ENCODE data around the gene EIF6.
A peak's percentile ranks its signal among the peaks of the same experiment; 100 is the strongest.
"Not testable (repeated sequence)": the region's sequence is repeated elsewhere in the genome, so short reads cannot be mapped to it uniquely, and the experiment has no call there.

EIF6 gene

DNA sequence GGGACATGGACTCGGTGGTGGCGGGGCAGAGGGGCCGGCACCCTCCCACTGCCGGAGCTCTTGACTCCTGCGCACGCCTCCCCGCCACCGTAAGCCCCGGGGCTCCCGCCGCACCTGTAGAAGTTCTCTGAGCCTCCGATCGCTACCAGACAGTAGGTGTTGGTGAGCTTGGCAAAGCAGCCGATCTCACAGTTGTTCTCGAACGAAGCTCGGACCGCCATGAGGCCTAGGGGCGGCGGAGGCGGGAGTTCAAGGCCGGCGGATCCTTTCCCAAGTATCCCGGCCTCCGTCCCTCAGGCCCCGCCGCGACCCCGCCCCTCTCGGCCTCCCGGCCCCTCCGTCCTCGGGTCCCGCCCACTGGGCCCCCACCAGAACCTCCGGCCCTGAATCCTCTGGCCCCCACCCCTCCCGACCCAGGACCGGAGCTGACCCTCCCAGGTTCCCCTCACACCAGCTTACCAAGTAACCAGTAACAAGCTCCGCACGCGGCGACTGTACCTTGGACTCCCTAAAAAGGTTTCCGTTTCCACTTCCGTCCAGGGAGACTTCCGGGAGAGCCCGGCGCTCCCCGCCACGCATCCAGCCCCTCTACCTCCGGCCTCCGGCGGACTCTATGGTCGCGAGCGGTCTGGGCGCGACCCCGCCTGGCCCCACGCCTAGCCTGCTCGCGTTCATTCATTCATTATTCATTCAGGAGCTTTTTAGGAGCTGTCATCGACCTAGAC, at the start of gene EIF6:
Gene EIF6 (minus strand): TSS at position 506 of the 725 bp plus-strand sequence. CDS start 285 bp downstream, at position 221.
- DNase-seq: peak; percentile 69

GRCh38 chr20:35333606-35334005, 49.0 kb upstream of the EIF6 start:
- DNase-seq: peak; percentile 8

- DNase-seq: no peak
These were observed 48.1 kb upstream of the EIF6 start for GRCh38 chr20:35332540-35333200.

GRCh38 chr20:35329435-35330139, 45.0 kb upstream of the EIF6 start:
- DNase-seq: peak; percentile 23

DNA sequence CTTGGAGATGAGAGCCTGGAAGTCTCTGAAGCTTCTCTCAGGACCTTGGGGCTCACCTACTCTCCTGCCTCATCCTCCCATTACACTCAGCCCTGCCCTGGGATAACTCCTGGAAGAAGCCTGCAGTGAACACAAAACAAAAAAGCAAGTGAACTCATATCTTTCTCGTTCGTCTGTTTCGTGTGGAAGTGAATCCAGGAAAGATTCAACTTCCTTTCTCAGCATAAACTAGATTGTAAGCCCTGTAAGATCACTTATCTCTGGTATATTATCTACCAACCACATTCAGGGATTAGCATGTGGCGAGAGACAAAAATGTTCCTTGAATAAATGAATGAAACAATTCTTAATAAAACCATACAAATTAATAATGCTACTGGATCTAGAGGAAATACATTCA, 44.1 kb upstream of the EIF6 start:
- DNase-seq: no peak

- no peak for DNase-seq
These were observed 43.6 kb upstream of the EIF6 start for GRCh38 chr20:35328095-35328685.

DNA sequence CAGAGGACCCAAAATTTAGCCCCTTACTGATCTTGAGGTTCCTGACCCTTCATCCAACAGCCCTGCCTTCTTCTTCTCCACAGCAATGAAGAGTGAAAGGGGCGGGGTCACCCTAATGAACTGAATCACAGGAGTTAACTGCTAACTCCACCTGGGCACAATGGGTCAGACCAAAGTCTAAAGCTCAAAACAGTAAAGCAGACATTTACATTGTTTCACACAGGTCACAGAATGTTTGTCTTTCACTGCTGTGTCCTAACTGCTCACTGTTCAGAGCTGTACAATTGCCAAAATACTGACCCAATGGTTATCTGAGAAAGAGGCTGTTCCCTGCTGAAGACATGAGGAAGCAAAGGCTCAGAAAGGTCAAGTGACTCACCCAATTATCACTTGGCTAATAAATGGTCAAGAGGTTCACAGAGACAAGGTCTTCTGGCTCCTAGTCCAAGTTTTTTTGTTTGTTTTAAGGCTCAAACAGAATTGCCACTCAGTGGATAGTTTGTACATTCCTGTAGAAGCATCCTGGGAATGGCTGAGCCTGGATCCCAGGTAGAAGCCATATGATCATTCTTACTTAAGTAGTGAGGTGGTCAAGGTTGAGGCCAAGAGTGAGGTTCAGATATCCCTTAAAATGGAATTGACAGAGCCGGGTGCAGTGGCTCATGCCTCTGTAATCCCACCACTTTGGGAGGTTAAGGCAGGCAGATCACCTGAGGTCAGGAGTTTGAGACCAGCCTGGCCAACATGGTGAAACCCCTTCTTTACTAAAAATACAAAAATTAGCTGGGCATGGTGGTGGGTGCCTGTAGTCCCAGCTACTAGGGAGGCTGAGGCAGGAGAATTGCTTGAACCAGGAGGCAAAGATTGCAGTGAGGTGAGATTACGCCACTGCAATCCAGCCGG, 42.8 kb upstream of the EIF6 start:
- DNase-seq: no peak

DNA sequence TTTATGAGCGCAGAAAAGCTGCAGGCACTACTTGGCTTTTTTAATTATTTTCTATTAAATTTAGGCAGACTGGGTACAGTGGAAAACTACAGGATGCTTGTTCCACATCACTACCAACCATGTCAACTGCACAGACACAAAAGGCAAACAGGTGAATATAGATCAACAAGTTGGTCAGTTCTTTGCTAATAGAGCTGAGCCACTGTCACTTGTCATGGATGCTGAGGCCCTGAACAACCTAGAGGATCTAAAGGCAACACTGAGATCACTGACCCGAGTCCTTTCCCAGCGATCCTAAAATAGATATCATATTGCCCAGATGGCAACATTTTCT, 42.1 kb upstream of the EIF6 start:
- DNase-seq: no peak

- no peak for DNase-seq
These were observed 41.6 kb upstream of the EIF6 start for GRCh38 chr20:35326021-35326739.

GRCh38 chr20:35325401-35325800, 40.8 kb upstream of the EIF6 start:
- no peak for DNase-seq

- DNase-seq: no peak
These were observed 36.0 kb upstream of the EIF6 start for GRCh38 chr20:35320396-35321126.

DNA sequence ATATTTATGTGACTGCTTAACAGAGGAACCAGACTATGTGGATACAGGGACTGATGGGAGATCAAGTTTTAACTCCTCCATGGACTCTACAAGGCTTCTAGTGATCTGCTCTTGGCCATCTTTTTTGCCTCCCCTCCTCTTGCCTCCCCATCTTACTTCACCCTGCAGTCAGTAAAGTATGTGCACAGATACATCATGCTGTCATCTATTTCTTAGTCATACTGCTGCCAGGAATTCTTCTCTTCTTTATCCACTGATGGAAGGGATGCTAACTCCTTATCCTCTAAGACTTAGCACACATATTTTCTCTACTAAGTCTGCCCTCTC, 35.3 kb upstream of the EIF6 start:
- DNase-seq: no peak

DNA sequence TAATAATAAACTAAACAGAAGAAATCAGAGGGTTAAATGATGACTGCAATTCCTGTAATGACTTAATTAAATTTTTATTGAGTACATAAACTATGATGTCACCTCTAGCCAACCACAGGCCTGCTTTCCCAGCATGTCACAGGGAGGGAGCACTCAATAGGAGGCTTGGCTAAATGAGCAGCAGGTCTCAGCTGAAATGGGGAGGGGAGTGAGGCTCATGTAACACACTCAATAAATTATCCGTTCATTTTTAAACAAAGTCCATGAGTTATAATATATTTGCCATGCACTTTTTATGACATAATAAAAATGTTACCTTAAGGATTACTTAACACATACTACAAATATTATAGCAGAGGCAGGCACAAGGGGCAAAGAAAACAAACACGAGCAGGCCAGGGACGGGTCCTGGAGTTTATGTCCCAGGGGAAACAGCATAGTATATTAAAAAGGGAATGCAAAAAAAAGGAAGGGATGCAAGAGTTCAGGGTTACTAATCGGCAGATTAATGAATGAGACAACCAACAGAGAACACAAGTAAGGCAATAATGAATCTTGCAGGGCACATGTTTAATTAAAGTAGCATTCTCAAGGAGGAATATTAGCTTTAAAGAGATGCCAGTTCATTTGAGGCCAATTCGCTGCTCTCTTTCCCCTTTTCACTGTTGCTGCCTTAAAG, 34.8 kb upstream of the EIF6 start:
- no peak for DNase-seq

- no peak for DNase-seq
These were observed 34.1 kb upstream of the EIF6 start for GRCh38 chr20:35318502-35319157.

DNA sequence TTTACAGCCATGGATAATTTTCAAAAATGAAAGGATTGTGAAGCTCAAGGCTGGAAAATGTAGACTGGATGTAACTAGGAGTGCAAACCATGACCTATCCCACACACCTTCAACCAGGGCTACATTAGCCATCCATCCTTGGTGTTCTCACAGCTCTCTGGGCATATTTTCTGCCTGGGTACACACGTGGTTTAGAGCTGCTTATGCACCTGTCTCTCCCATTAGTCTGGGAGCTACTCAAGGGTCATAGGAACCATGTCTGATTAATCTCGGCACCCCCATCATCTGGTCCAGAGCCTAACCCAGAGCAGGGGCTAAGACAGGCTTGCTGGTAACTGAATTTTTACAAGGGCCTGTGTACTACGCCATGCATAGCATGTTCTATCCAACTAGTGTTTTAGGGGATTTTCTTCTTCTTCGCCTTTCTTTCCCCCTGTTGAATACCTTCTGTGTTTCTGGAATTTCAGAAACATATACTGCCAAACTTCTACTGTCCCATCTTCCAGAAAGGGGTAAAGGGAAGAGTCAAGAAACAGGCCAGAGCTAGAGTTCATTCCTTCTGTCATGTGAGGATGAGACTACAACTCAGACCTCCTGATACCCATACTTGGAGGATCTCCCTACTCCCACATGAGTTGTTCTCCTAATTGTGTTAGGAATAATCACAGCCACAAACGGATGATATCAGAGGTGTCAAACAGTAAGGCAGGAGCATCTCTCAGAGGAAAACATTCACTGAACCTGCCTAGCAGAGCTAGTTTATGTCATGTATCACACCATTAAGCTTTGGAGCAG, 33.0 kb upstream of the EIF6 start:
- no peak for DNase-seq

DNA sequence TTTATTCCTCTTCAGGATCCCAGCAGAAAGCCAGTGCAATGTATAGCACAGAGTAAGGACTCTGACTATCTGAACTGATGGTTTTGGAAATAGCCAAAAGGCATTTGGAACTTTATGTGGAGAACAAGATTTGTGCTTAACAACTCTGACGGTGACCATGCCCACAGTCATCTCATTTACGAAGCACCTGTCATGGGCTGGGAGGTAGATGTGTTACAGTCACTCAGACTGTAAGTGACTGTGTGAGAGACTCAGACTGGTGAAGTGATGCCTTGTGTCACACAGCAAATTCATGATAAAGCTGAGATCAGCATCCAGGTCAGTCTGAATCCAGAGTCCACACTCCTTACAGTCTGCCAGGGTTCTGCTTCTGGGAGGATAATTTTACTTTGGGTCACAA, 31.5 kb upstream of the EIF6 start:
- no peak for DNase-seq

- DNase-seq: not testable (repeated sequence)
These were observed 31.1 kb upstream of the EIF6 start for GRCh38 chr20:35315632-35316020.

GRCh38 chr20:35314816-35315631, 30.5 kb upstream of the EIF6 start:
- no peak for DNase-seq

GRCh38 chr20:35312318-35312717, 27.7 kb upstream of the EIF6 start:
- DNase-seq: no peak

Data from NCI-H1694 (cell line).